ENCODE data around the gene OXTR.

OXTR gene

GRCh38 chr3:8769088-8769822, at the start of gene OXTR:
OXTR (minus strand) TSS chr3:8769613; CDS start chr3:8768187, 1,426 bp downstream.
- H3K27me3 ChIP-seq = peaks cover 6% of the 10 kb centered on the region; the same call in 1 of the 2 replicates
- no peak within 1 kb of the TSS for H3K27ac ChIP-seq
- H3K9ac ChIP-seq = no peak within 1 kb of the TSS

DNA sequence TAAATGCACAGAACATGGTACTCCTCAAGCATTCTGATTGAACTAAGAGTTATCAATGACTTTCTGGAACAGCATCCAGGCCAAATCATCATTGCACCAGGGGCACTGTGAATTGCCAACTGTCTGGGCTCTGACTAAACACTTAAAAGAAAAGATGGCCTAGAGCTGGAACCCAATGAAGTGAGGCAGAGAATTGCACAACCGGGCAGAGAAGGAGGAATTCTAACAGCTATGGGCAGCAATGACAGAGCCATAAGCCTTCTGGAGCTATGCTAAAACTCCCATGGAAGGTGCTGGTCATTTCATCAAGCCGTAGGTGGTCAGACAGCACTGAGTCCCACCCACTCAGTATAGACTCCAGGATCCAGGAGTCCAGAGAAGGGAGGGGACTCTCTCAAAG, 48.1 kb upstream of the OXTR start:
- no peak for TF ChIP-seq Cebpa-rat (IDR thresholded peaks at IDR 0.05)
- Histone ChIP-seq H3K4me2 (no peak overlapping the region), H3K27ac (no peak overlapping the region), H3K4me1 (no peaks in the 10 kb centered on the region), H3K27me3 (no peaks in the 10 kb centered on the region), H4K20me1 (no peaks in the 10 kb centered on the region), H3K9me3 (peaks cover 55% of the 10 kb centered on the region), H3K36me3 (peaks cover 14% of the 10 kb centered on the region), H3K9ac (no peak overlapping the region), H3K4me3 (no peak overlapping the region)

More at GRCh38 chr3:8769088-8769822, at the start of gene OXTR:
- Histone ChIP-seq H3K4me3 (no peak within 1 kb of the TSS), H4K20me1 (no peaks in the 10 kb centered on the region), H3K9me3 (peaks cover 22% of the 10 kb centered on the region), H3K4me2 (0 out of 2 replicates have a peak within 1 kb of the TSS, but pooled peaks have one; percentile 28), H3K4me1 (peaks cover 18% of the 10 kb centered on the region), H3K36me3 (peaks cover 18% of the 10 kb centered on the region; the same call in 1 of the 2 replicates)
- no peak for TF ChIP-seq Cebpa-rat (IDR thresholded peaks at IDR 0.05)

DNA sequence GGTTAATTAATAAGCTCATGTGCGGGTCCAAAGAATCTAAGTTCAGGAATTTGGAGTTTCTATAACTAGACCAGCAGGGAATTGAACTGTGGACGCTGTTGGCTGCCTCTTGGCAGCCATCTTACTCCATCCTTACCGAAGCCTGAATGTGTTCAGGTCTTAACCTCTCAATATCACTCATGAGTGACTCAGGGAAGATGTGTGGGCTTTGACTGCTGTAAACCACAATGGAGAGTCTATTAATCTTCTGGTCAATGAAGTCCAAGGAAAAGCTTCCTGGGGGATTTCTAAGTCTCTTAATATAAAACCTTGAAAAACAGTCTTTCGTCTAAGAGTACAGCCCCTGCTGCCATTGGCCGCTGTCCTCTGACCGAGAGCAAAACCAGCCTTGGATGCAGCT, 46.7 kb upstream of the OXTR start:
- no peak overlapping the region for H3K9ac ChIP-seq
- no peaks in the 10 kb centered on the region for H3K27me3 ChIP-seq
- H3K4me3 ChIP-seq = no peak overlapping the region
- no peak overlapping the region for H3K27ac ChIP-seq
- TF ChIP-seq Cebpa-rat (IDR thresholded peaks at IDR 0.05) = no peak
- no peak overlapping the region for H3K4me2 ChIP-seq
- peaks cover 50% of the 10 kb centered on the region for H3K9me3 ChIP-seq
- H3K4me1 ChIP-seq = no peaks in the 10 kb centered on the region
- peaks cover 14% of the 10 kb centered on the region for H3K36me3 ChIP-seq
- no peaks in the 10 kb centered on the region for H4K20me1 ChIP-seq

DNA sequence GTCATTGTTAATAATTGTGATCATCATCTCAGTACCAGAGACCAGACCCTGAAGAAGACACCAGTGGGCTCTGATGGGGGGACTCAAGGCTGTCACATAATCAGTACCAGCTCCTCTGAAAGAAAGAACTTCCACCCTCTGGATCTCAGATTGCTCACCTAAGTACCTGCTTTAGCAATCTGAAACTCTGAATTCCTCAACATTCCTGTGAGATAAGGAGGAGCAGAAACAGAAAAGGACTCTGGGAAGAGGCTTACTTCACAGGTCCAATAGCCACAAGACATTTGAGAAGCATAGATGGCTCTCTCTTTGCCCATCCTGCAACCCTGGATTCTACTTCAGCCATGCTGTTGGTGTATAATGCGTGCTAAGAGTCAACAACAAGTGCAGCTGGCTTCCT, 44.0 kb upstream of the OXTR start:
- H4K20me1 ChIP-seq = no peaks in the 10 kb centered on the region
- no peaks in the 10 kb centered on the region for H3K27me3 ChIP-seq
- peaks cover 23% of the 10 kb centered on the region for H3K9me3 ChIP-seq
- no peak overlapping the region for H3K9ac ChIP-seq
- H3K27ac ChIP-seq = no peak overlapping the region
- TF ChIP-seq Cebpa-rat (IDR thresholded peaks at IDR 0.05) = no peak
- H3K4me2 ChIP-seq = no peak overlapping the region
- no peaks in the 10 kb centered on the region; the same call in none of the 2 replicates for H3K36me3 ChIP-seq
- no peak overlapping the region for H3K4me3 ChIP-seq
- H3K4me1 ChIP-seq = no peaks in the 10 kb centered on the region

GRCh38 chr3:8810561-8810960, 41.1 kb upstream of the OXTR start:
- no peaks in the 10 kb centered on the region for H3K36me3 ChIP-seq
- TF ChIP-seq Cebpa-rat (IDR thresholded peaks at IDR 0.05) = no peak
- H3K9ac ChIP-seq = no peak overlapping the region

GRCh38 chr3:8805774-8806173, 36.4 kb upstream of the OXTR start:
- TF ChIP-seq Cebpa-rat (IDR thresholded peaks at IDR 0.05) = no peak
- H3K27ac ChIP-seq = no peak overlapping the region
- no peaks in the 10 kb centered on the region for H3K4me1 ChIP-seq
- H3K36me3 ChIP-seq = no peaks in the 10 kb centered on the region
- no peaks in the 10 kb centered on the region for H3K27me3 ChIP-seq
- H3K9ac ChIP-seq = no peak overlapping the region
- no peaks in the 10 kb centered on the region for H4K20me1 ChIP-seq
- no peak overlapping the region for H3K4me3 ChIP-seq
- H3K9me3 ChIP-seq = peaks cover 5% of the 10 kb centered on the region; the same call in 1 of the 2 replicates
- H3K4me2 ChIP-seq = no peak overlapping the region

More at GRCh38 chr3:8810561-8810960, 41.1 kb upstream of the OXTR start:
- no peaks in the 10 kb centered on the region for H3K4me1 ChIP-seq
- no peak overlapping the region for H3K4me3 ChIP-seq
- H3K4me2 ChIP-seq = no peak overlapping the region
- H3K27me3 ChIP-seq = no peaks in the 10 kb centered on the region
- no peaks in the 10 kb centered on the region for H4K20me1 ChIP-seq
- peaks cover 6% of the 10 kb centered on the region; the same call in 1 of the 2 replicates for H3K9me3 ChIP-seq
- no peak overlapping the region for H3K27ac ChIP-seq

GRCh38 chr3:8802256-8802655, 32.8 kb upstream of the OXTR start:
- no peaks in the 10 kb centered on the region for H3K36me3 ChIP-seq
- no peak overlapping the region for H3K4me3 ChIP-seq
- peaks cover 15% of the 10 kb centered on the region for H3K9me3 ChIP-seq
- H3K27me3 ChIP-seq = no peaks in the 10 kb centered on the region
- no peaks in the 10 kb centered on the region for H4K20me1 ChIP-seq
- no peak overlapping the region for H3K4me2 ChIP-seq
- H3K27ac ChIP-seq = no peak overlapping the region
- no peak for TF ChIP-seq Cebpa-rat (IDR thresholded peaks at IDR 0.05)
- H3K9ac ChIP-seq = no peak overlapping the region
- H3K4me1 ChIP-seq = no peaks in the 10 kb centered on the region

DNA sequence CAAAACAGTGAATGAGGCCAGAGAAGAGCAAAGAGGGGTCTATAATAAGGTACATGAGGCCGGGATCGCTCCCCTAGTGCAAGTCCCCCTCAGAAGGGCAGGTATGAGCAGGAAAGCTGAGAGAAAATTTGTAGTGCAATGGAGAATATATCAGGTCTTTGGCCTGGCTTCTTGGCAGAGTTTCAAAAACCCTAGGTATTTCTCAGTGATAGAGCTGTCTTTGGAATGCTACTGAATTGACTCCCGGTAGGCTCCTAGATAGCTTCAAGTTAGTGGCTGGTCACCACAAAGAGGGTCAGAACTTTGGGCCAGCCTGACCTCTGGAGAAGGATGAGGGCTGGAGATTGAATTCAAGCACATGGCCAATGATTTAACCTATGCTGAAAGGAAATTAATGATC, 30.6 kb upstream of the OXTR start:
- Histone ChIP-seq H3K9ac (no peak overlapping the region), H3K4me3 (no peak overlapping the region), H3K27ac (no peak overlapping the region), H3K4me1 (no peaks in the 10 kb centered on the region), H3K27me3 (no peaks in the 10 kb centered on the region), H4K20me1 (no peaks in the 10 kb centered on the region), H3K4me2 (no peak overlapping the region), H3K36me3 (no peaks in the 10 kb centered on the region), H3K9me3 (peaks cover 15% of the 10 kb centered on the region)
- TF ChIP-seq Cebpa-rat (IDR thresholded peaks at IDR 0.05) = no peak

GRCh38 chr3:8794247-8794646, 24.8 kb upstream of the OXTR start:
- Histone ChIP-seq H3K4me1 (no peaks in the 10 kb centered on the region), H3K9me3 (peaks cover 8% of the 10 kb centered on the region), H4K20me1 (no peaks in the 10 kb centered on the region), H3K9ac (no peak overlapping the region), H3K4me2 (no peak overlapping the region), H3K27ac (no peak overlapping the region), H3K27me3 (no peaks in the 10 kb centered on the region), H3K36me3 (no peaks in the 10 kb centered on the region), H3K4me3 (no peak overlapping the region)
- TF ChIP-seq Cebpa-rat (IDR thresholded peaks at IDR 0.05) = no peak

- Histone ChIP-seq H3K27ac (no peak overlapping the region), H4K20me1 (no peaks in the 10 kb centered on the region), H3K36me3 (no peaks in the 10 kb centered on the region), H3K27me3 (no peaks in the 10 kb centered on the region), H3K4me2 (no peak overlapping the region), H3K9me3 (peaks cover 8% of the 10 kb centered on the region), H3K9ac (no peak overlapping the region), H3K4me3 (no peak overlapping the region), H3K4me1 (no peaks in the 10 kb centered on the region)
- no peak for TF ChIP-seq Cebpa-rat (IDR thresholded peaks at IDR 0.05)
Measured at GRCh38 chr3:8793242-8793641, 23.8 kb upstream of the OXTR start.

All from BLaER1 (cell line).